Stimulated activated CD4-positive, alpha-beta T cell treated with anti-CD3 and anti-CD28 coated beads, Interleukin-12 subunit alpha, Interleukin-12 subunit beta, amount 100 ng/mL, for 48 hours (primary cell): ENCODE data around the gene FLOT2.
"Not testable (repeated sequence)": the region's sequence is repeated elsewhere in the genome, so short reads cannot be mapped to it uniquely, and the experiment has no call there.

Experiments
- DNase-seq, 3 donors: peaks; one replicate each; pipeline ENCODE4 v3.0.0-alpha.2; 2020; ENCODE audit warnings: low read depth in 2 of 3, low spot score in 1 of 3

FLOT2 gene

GRCh38 chr17:28917029-28917428 lies 19.5 kb upstream of the FLOT2 start:
- DNase-seq: no peak

- no peak for DNase-seq
Measured at GRCh38 chr17:28916302-28916934, 18.9 kb upstream of the FLOT2 start.

GRCh38 chr17:28912938-28913333 lies 15.4 kb upstream of the FLOT2 start:
- no peak for DNase-seq

GRCh38 chr17:28912281-28912937 lies 14.9 kb upstream of the FLOT2 start:
- no peak for DNase-seq

- no peak for DNase-seq
Measured at GRCh38 chr17:28911411-28912045, 14.0 kb upstream of the FLOT2 start.

GRCh38 chr17:28910534-28910933 lies 13.0 kb upstream of the FLOT2 start:
- no peak for DNase-seq

- no peak for DNase-seq
Measured at GRCh38 chr17:28908640-28909167, 11.2 kb upstream of the FLOT2 start.

GRCh38 chr17:28907709-28908475 lies 10.4 kb upstream of the FLOT2 start:
- DNase-seq: no peak

- DNase-seq: no peak
Measured at GRCh38 chr17:28906706-28907438, 9.3 kb upstream of the FLOT2 start.

- DNase-seq: no peak
Measured at GRCh38 chr17:28906276-28906675, 8.7 kb upstream of the FLOT2 start.

- DNase-seq: no peak
Measured at GRCh38 chr17:28904800-28905199, 7.3 kb upstream of the FLOT2 start.

GRCh38 chr17:28903546-28903841 lies 6.0 kb upstream of the FLOT2 start:
- DNase-seq: not testable (repeated sequence)

- peak; percentile 80 to 91 (median 88) for DNase-seq
Measured at GRCh38 chr17:28902819-28903545, 5.4 kb upstream of the FLOT2 start, which contains the start of gene DHRS13. Gene DHRS13, minus strand, starts transcription at chr17:28903079. Its CDS starts 135 bp downstream, at chr17:28902944.

GRCh38 chr17:28901866-28902818 lies 4.6 kb upstream of the FLOT2 start:
- DNase-seq: peak in 2 of 3 donors; percentile 28 to 49

GRCh38 chr17:28900986-28901726 lies 3.6 kb upstream of the FLOT2 start:
- DNase-seq: no peak

GRCh38 chr17:28899212-28899815 lies 1.8 kb upstream of the FLOT2 start:
- DNase-seq: no peak

- DNase-seq: no peak
Measured at GRCh38 chr17:28898527-28898955, 1.0 kb upstream of the FLOT2 start.
